Liver (tissue), 9 donors: Measurements from ENCODE around the gene CTNNA2. TPM values are rescaled to one million over a fixed set of nuclear protein-coding genes. Genes with fewer than 3 reads are reported as not detected.

Experiments used
- DNase-seq: peaks from one replicate; pipeline ENCODE4 v3.0.0-alpha.2; 2017; ENCODE audit warnings: low spot score
- H3K27ac ChIP-seq, 2 donors: one replicate each; pipeline ENCODE4 v1.7.0; 2013; ENCODE audit warnings: inconsistent platforms in 2 of 2, low read length in 2 of 2, control low read depth in 1 of 2, low read depth in 1 of 2, mild to moderate bottlenecking in 1 of 2
- H3K27me3 ChIP-seq, 4 donors: one replicate each; pipeline versions ENCODE4 v1.6.1 to v1.7.0; 2013; ENCODE audit warnings: low read length in 3 of 4, inconsistent platforms in 1 of 4, mild to moderate bottlenecking in 1 of 4, moderate library complexity in 1 of 4; ENCODE audit not compliant: control insufficient read depth in 4 of 4, insufficient read depth in 4 of 4
- H3K36me3 ChIP-seq, 4 donors: one replicate each; pipeline versions ENCODE4 v1.6.1 to v1.7.0; 2013; ENCODE audit warnings: low read length in 3 of 4, mild to moderate bottlenecking in 3 of 4, low read depth in 1 of 4, moderate library complexity in 1 of 4; ENCODE audit not compliant: control insufficient read depth in 4 of 4, insufficient read depth in 3 of 4
- H3K4me1 ChIP-seq, 4 donors: one replicate each; pipeline versions ENCODE4 v1.6.1 to v1.7.0; 2013; ENCODE audit warnings: low read length in 3 of 4, mild to moderate bottlenecking in 3 of 4, moderate library complexity in 1 of 4; ENCODE audit not compliant: control insufficient read depth in 4 of 4, insufficient read depth in 4 of 4
- H3K4me3 ChIP-seq, 3 donors: one replicate each; pipeline versions ENCODE4 v1.6.1 to v1.7.0; 2013; ENCODE audit warnings: low read length in 3 of 3, control low read depth in 1 of 3, low read depth in 1 of 3, mild to moderate bottlenecking in 1 of 3
- H3K9ac ChIP-seq, 2 donors: one replicate each; pipeline ENCODE4 v1.7.0; 2013; ENCODE audit warnings: low read length in 2 of 2, mild to moderate bottlenecking in 2 of 2, moderate library complexity in 2 of 2, control low read depth in 1 of 2, low read depth in 1 of 2
- H3K9me3 ChIP-seq, 4 donors: one replicate each; pipeline versions ENCODE4 v1.6.1 to v1.7.0; 2013; ENCODE audit warnings: low read length in 3 of 4; ENCODE audit not compliant: control insufficient read depth in 4 of 4
- EGR1 ChIP-seq, 2 donors: IDR thresholded peaks; 2 replicates each; pipeline ENCODE4 v1.6.1; 2016 to 2018; ENCODE audit warnings: antibody characterized with exemption in 2 of 2, low read depth in 2 of 2
- FOXA1 ChIP-seq: IDR thresholded peaks from 2 replicates; pipeline ENCODE4 v1.6.1; 2016; ENCODE audit warnings: antibody characterized with exemption
- FOXA2 ChIP-seq: IDR thresholded peaks from 2 replicates; pipeline ENCODE4 v1.6.1; 2016; ENCODE audit warnings: antibody characterized with exemption
- GABPA ChIP-seq, 2 donors: IDR thresholded peaks in 1 of 2; conservative IDR thresholded peaks in 1 of 2; 2 replicates each; pipeline ENCODE4 v1.6.1; 2016; ENCODE audit warnings: antibody characterized with exemption in 2 of 2, mild to moderate bottlenecking in 1 of 2, moderate library complexity in 1 of 2
- HNF4A ChIP-seq, 2 donors: conservative IDR thresholded peaks; 2 replicates each; pipeline ENCODE4 v1.6.1; 2016; ENCODE audit warnings: antibody characterized with exemption in 2 of 2, mild to moderate bottlenecking in 2 of 2
- HNF4G ChIP-seq: IDR thresholded peaks from 2 replicates; pipeline ENCODE4 v1.6.1; 2016; ENCODE audit warnings: antibody characterized with exemption
- JUND ChIP-seq, 2 donors: IDR thresholded peaks; 2 replicates each; pipeline ENCODE4 v1.6.1; 2016; ENCODE audit warnings: antibody characterized with exemption in 2 of 2
- MAX ChIP-seq: IDR thresholded peaks from 2 replicates; pipeline ENCODE4 v1.6.1; 2016; ENCODE audit warnings: antibody characterized with exemption
- NR2F2 ChIP-seq: IDR thresholded peaks from 2 replicates; pipeline ENCODE4 v1.6.1; 2016; ENCODE audit warnings: antibody characterized with exemption
- RAD21 ChIP-seq, 2 donors: IDR thresholded peaks; 2 replicates each; pipeline ENCODE4 v1.6.1; 2016; ENCODE audit warnings: antibody characterized with exemption in 2 of 2, mild to moderate bottlenecking in 2 of 2
- RXRA ChIP-seq, 2 donors: IDR thresholded peaks; 2 replicates each; pipeline ENCODE4 v1.6.1; 2017 to 2018; ENCODE audit warnings: antibody characterized with exemption in 2 of 2, mild to moderate bottlenecking in 1 of 2
- SP1 ChIP-seq: IDR thresholded peaks from 2 replicates; pipeline ENCODE4 v1.6.1; 2018; ENCODE audit warnings: antibody characterized with exemption, mild to moderate bottlenecking
- TAF1 ChIP-seq: conservative IDR thresholded peaks from 2 replicates; pipeline ENCODE4 v1.6.1; 2016; ENCODE audit warnings: antibody characterized with exemption, mild to moderate bottlenecking
- YY1 ChIP-seq: IDR thresholded peaks from 2 replicates; pipeline ENCODE4 v1.6.1; 2016; ENCODE audit warnings: antibody characterized with exemption, mild to moderate bottlenecking
- WGBS: extraction: QIAGEN DNeasy Blood & Tissue Kit; methylation state at CpG from one replicate; pipeline ENCODE4 v1.1.7; 2013; 5-methylcytosine and 5-hydroxymethylcytosine counted together
- polyA plus RNA-seq, 2 donors: library from polyadenylated mRNA; stranded (reverse) in 1 of 2; unstranded in 1 of 2; fragments of 200-250 nt in 1 of 2; fragments of >200 nt in 1 of 2; fragmentation: Nextera tagmentation in 1 of 2; extraction: Ambion mirVana in 1 of 2; gene quantifications; one replicate each; pipeline versions ENCODE4 v1.2.1 to v1.2.3, GENCODE V29; 2013 to 2015
- total RNA-seq, 2 donors: library from RNA; depleted of rRNA; stranded (reverse); fragments of >200 nt; gene quantifications; one replicate each; pipeline ENCODE4 v1.2.3, GENCODE V29; 2014
- TF ChIP-seq, protein P1 (sequence below): IDR thresholded peaks from 2 replicates; pipeline ENCODE4 v1.6.1; 2016; ENCODE audit warnings: antibody characterized with exemption, mild to moderate bottlenecking
- TF ChIP-seq, protein P2 (sequence below): fragments of 150-350 bp; IDR thresholded peaks from 2 replicates; pipeline ENCODE4 v1.5.1; 2017; ENCODE audit warnings: improper control_type of control experiment, low read depth, low read length; ENCODE audit not compliant: missing input control
- donor health status: healthy.
- donor health status: healthy.
- donor health status: healthy.
- donor health status: healthy.
- donor health status: healthy.

Gene CTNNA2
- total and polyA plus RNA-seq, 4 donors, result 0.05 TPM; not detected in 3

- H3K4me3 ChIP-seq, result no peak overlapping the region
- no peak overlapping the region for H3K9ac ChIP-seq
- no peak for TF ChIP-seq EGR1 (IDR thresholded peaks at IDR 0.05; ENCODE audit: low read depth in 2 of 2)
- H3K4me1 ChIP-seq, result no peaks in the 10 kb centered on the region
- H3K27me3 ChIP-seq, result peaks cover 0 to 6% (median 1%) of the 10 kb centered on the region in 4 donors
- no peak for DNase-seq
- no peaks in the 10 kb centered on the region for H3K36me3 ChIP-seq
- WGBS, result 71% methylated on average over 4 of the region's 4 CpGs
- H3K27ac ChIP-seq, result no peak overlapping the region
- no peaks in the 10 kb centered on the region for H3K9me3 ChIP-seq
These were observed 386.3 kb downstream of the CTNNA2 start for GRCh38 chr2:79899196-79899595.

DNA sequence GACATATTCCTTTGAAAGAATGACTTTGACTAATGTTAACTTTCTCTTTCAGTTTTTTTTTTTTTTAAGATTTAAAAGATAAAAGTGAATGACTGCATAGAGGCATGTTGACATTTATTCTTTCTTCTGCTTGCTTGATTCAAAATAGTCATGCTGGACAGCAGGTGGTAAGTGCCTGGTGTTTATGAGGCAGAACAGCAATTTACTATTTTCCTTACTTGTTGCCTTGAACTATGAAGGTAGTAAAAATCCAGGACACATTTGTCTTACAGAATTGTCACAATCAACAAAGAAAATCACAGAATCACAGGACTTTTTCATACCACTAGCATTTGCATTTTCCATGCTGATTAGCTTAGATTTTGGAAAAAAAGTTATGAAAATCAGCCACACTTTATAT lies 388.3 kb downstream of the CTNNA2 start:
- no peak for DNase-seq
- Histone ChIP-seq H3K9me3 (no peaks in the 10 kb centered on the region), H3K36me3 (no peaks in the 10 kb centered on the region), H3K4me1 (no peaks in the 10 kb centered on the region), H3K27ac (no peak overlapping the region), H3K27me3 (peaks cover 0 to 9% (median 1%) of the 10 kb centered on the region in 4 donors), H3K4me3 (no peak overlapping the region), H3K9ac (no peak overlapping the region)
- TF ChIP-seq GABPA (IDR thresholded peaks at IDR 0.05 in 1 of 2, conservative IDR thresholded peaks at IDR 0.05 in 1 of 2) (no peak), FOXA1 (no peak), HNF4A (conservative IDR thresholded peaks at IDR 0.05) (no peak), YY1 (no peak), SP1 (no peak)

DNA sequence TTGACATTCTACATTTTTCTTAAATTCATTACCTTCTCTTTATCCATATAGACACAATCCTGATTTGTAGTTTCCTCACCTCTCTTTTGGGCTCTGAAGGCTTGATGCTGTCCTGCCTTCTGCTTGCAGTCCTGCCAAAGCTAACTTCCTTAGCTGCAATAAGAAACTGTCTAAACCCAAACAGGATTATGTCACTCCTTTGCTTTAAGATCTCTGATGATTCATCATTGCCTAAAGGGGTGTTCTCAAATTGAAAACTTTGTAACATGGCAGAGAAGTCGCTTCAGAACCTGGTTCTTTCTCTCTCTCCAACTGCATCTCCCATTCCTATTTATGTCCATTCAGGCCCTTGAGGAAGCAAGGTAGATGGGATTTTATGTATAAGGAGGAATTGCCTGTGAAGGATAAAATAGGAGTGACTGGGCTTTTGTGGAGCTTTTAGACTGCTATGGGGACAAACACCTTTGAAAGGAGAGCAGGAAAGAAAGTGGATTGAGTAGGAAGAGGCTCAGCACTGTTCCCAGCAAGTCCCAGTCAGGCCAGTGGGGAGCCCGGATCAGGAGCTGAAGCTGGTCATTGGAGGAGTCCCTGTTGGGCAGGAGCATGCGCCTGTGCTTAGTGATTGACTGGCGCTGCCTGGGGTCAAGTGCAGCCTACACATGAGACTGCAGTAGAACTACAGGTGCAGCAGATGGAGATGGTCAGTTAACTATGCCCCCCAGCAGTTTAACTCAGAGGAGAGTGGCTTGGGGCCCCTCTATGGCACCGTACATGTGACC lies 390.6 kb downstream of the CTNNA2 start:
- DNase-seq, result no peak
- H3K4me1 ChIP-seq, result no peaks in the 10 kb centered on the region
- WGBS, result 73% methylated on average over 5 of the region's 5 CpGs

GRCh38 chr2:79906139-79906890 lies 393.5 kb downstream of the CTNNA2 start:
- 79% methylated on average over 10 of the region's 10 CpGs for WGBS
- no peak for TF ChIP-seq NR2F2
- no peak for TF ChIP-seq JUND (IDR thresholded peaks at IDR 0.05)
- no peak for TF ChIP-seq FOXA2
- TF ChIP-seq HNF4G, result no peak
- TF ChIP-seq TAF1, result no peak
- TF ChIP-seq FOXA1, result no peak
- TF ChIP-seq HNF4A (conservative IDR thresholded peaks at IDR 0.05), result no peak
- TF ChIP-seq, protein P1, sequence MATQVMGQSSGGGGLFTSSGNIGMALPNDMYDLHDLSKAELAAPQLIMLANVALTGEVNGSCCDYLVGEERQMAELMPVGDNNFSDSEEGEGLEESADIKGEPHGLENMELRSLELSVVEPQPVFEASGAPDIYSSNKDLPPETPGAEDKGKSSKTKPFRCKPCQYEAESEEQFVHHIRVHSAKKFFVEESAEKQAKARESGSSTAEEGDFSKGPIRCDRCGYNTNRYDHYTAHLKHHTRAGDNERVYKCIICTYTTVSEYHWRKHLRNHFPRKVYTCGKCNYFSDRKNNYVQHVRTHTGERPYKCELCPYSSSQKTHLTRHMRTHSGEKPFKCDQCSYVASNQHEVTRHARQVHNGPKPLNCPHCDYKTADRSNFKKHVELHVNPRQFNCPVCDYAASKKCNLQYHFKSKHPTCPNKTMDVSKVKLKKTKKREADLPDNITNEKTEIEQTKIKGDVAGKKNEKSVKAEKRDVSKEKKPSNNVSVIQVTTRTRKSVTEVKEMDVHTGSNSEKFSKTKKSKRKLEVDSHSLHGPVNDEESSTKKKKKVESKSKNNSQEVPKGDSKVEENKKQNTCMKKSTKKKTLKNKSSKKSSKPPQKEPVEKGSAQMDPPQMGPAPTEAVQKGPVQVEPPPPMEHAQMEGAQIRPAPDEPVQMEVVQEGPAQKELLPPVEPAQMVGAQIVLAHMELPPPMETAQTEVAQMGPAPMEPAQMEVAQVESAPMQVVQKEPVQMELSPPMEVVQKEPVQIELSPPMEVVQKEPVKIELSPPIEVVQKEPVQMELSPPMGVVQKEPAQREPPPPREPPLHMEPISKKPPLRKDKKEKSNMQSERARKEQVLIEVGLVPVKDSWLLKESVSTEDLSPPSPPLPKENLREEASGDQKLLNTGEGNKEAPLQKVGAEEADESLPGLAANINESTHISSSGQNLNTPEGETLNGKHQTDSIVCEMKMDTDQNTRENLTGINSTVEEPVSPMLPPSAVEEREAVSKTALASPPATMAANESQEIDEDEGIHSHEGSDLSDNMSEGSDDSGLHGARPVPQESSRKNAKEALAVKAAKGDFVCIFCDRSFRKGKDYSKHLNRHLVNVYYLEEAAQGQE, result no peak
- no peak for TF ChIP-seq YY1
- TF ChIP-seq RXRA (IDR thresholded peaks at IDR 0.05), result no peak
- no peak for TF ChIP-seq MAX
- TF ChIP-seq, protein P2, sequence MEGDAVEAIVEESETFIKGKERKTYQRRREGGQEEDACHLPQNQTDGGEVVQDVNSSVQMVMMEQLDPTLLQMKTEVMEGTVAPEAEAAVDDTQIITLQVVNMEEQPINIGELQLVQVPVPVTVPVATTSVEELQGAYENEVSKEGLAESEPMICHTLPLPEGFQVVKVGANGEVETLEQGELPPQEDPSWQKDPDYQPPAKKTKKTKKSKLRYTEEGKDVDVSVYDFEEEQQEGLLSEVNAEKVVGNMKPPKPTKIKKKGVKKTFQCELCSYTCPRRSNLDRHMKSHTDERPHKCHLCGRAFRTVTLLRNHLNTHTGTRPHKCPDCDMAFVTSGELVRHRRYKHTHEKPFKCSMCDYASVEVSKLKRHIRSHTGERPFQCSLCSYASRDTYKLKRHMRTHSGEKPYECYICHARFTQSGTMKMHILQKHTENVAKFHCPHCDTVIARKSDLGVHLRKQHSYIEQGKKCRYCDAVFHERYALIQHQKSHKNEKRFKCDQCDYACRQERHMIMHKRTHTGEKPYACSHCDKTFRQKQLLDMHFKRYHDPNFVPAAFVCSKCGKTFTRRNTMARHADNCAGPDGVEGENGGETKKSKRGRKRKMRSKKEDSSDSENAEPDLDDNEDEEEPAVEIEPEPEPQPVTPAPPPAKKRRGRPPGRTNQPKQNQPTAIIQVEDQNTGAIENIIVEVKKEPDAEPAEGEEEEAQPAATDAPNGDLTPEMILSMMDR, result no peak
- TF ChIP-seq EGR1 (IDR thresholded peaks at IDR 0.05; ENCODE audit: low read depth in 2 of 2), result no peak
- no peak for TF ChIP-seq RAD21 (IDR thresholded peaks at IDR 0.05)
- TF ChIP-seq GABPA (IDR thresholded peaks at IDR 0.05 in 1 of 2, conservative IDR thresholded peaks at IDR 0.05 in 1 of 2), result no peak

More for the DNA sequence above, 390.6 kb downstream of the CTNNA2 start:
- Histone ChIP-seq H3K9me3 (no peaks in the 10 kb centered on the region), H3K36me3 (no peaks in the 10 kb centered on the region), H3K4me3 (no peak overlapping the region), H3K27ac (no peak overlapping the region), H3K9ac (no peak overlapping the region), H3K27me3 (peaks cover 0 to 9% (median 1%) of the 10 kb centered on the region in 4 donors)
- no peak for TF ChIP-seq SP1

More at GRCh38 chr2:79906139-79906890, 393.5 kb downstream of the CTNNA2 start:
- no peaks in the 10 kb centered on the region for H3K36me3 ChIP-seq
- DNase-seq, result no peak
- H3K9me3 ChIP-seq, result no peaks in the 10 kb centered on the region
- H3K27me3 ChIP-seq, result peaks cover 0 to 9% (median 1%) of the 10 kb centered on the region in 4 donors
- H3K4me3 ChIP-seq, result no peak overlapping the region
- H3K4me1 ChIP-seq, result no peaks in the 10 kb centered on the region
- no peak overlapping the region for H3K9ac ChIP-seq
- H3K27ac ChIP-seq, result no peak overlapping the region
